NCI-H748 (cell line): Measurements from ENCODE around the gene BMAL2.

Source experiments
- DNase-seq: peaks from one replicate; lab custom pipeline; 2025; ENCODE audit not compliant: unreplicated experiment; lab: John Stamatoyannopoulos, UW

BMAL2 gene

DNA sequence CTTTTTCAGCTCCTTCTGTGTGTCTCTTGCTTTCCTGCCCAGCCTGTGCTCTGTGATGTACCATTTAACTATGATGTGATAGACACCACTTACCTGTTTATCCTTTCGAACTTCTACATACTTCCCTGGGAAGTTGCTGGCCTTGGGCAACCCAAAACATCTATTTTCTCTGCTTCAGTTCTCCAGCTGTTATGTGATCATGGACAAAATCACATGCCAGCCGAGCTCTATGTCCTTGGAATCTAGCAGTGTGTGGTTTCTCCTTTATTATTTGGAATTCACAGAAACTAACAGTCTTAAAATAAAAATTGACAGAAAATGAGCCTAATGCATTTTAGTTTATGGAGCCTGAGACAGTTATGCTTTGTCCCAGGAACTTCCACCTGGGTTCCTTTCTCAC, 22.9 kb downstream of the BMAL2 start:
- no peak for DNase-seq

DNA sequence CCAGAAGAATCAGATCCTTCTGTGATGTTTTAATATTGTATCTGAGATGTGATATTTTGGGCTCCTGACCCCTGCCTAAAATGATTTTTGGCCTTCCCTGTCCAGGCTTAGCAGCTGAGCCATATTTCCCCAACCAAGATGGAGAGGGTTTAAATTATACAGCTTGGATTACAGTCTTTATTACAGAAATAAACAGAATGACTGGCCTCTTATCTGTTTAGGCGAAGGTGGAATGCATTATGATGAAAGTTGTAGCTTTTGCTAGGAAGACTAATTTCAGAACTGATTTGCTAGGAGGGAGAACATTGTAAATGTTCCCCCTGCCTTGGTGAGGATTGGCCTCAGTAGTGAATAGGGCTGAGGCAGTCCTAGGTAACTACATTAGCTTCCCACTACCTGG, 23.3 kb downstream of the BMAL2 start:
- DNase-seq, result no peak

DNA sequence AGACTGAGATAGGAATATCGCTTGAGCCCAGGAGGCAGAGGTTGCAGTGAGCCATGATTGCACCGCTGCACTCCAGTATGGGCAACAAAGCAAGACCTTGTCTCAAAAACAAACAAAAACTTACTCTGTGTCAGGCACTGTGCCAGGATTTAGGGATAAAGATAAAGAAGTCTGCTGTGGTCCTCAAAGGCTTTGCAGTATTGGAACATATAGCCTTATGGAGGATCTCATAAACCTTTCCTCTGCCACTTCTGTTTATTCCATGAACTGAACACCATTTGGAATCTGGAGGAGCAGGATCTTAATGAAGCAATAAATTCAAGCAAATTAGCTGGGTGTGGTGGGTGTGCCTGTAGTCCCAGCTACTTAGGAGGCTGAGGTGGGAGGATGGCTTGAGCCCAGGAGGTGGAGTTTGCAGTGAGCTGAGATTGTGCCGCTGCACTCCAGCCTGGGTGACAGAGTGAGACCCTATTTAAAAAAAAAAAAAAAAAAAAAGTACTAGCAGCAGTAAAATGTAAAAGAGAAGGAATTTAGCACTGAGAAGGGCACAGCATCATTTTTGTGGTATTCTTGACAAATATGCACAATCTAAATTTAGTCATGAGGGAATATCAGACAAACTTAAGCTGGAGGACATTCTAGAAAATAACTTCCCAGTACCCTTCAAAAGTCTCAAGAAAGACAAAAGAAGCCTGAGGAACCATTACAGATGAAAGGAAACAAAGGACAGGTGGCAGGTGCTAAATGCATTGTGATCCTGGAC, 27.1 kb downstream of the BMAL2 start:
- DNase-seq, result peak; percentile 52

DNA sequence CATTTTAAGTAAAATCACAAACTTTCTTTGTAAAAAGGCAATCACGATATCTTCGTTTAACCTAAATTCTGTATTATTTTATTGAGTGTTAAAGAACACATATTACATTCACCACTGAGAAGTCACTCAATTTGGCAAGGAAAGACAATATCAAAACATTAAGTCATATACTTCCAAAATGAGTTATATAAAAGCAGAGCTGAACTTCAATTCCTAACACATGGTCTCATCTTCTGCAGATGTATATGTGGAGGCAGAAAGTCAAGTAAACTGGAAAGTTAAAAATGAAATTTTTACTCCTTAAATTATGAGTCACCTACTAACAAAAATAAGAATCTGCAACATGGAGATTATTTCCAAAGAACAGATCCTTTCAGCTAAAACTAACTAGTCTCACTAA, 28.7 kb downstream of the BMAL2 start:
- DNase-seq, result no peak

DNA sequence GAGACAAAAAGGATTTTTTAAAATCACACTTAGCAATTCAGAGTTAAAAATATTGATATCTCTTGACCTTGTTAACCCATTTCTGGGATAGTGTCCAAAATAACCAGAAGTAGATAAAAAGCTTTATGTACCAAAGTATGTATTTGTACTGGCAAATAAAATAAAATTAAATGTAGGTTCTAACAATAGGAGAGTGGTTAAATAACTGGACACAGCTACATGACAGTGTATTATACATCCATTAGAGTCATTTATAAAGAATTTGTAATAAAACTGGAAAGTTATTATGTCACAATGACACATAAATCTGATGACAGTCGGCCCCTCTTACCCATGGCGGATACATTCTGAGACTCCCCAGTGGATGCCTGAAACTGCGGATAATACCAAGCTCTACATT, 34.0 kb downstream of the BMAL2 start:
- no peak for DNase-seq

DNA sequence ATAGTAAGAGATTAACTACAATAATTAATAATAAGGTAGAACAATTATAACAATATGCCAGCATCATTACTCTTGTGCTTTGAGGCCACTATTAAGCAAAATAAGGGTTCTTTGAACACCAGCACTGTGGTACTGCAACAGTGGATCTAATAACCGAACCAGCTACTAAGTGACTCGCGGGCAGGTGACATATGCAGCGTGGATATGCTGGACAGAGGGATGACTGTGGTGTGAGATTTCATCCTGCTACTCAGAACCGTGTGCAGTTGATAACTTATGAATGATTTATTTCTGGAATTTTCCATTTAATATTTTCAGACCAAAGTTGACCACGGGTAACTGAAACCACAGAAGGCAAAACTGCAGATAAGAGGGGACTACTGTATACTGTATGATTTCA, 34.4 kb downstream of the BMAL2 start:
- no peak for DNase-seq

DNA sequence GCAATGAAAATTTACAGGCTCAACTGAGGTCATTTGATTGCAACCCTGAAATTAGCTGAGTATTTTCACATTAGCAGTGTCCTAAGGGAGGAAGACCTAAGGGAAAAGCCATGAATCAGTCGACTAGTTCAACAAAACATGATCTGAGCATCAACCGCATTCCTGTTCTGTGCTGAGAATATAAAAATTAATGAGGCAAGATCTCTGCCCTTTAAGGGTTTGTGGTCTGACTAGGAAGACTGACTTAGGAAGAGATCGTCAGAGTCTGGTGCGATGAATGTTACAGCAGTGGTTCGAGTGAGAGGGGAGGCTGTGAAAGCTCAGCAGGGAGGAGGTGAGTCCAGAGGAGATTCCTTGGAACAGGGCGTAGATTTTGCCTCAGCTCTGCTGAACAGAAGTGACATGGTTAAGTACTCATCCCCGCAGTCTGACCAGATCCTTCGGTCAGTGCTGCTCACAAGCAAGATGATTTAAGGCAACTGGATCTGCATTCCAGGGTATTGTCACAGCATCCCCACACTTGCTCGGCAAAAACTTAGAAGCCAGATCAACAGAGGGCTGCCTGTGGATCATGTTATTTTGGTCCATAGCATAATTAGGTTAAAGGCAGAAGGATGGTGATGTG, 49.6 kb downstream of the BMAL2 start:
- DNase-seq, result no peak
